Myocyte (in vitro differentiated cells): ENCODE results near the gene HSFX4. TPM values are rescaled to one million over a fixed set of nuclear protein-coding genes. Genes with fewer than 3 reads are reported as not detected.
"Not testable (repeated sequence)": the region's sequence is repeated elsewhere in the genome, so short reads cannot be mapped to it uniquely, and the experiment has no call there.

Experiments
- DNase-seq: peaks from one replicate; pipeline ENCODE4 v3.0.0-alpha.2; 2012; ENCODE audit warnings: low read depth
- total RNA-seq: library from RNA; depleted of rRNA; stranded (reverse); fragments of >200 nt; gene quantifications from 2 replicates; pipeline ENCODE4 v1.2.3, GENCODE V29; 2014

Gene HSFX4
- total RNA-seq, 1 donor from 2014 or later, result not detected

DNA sequence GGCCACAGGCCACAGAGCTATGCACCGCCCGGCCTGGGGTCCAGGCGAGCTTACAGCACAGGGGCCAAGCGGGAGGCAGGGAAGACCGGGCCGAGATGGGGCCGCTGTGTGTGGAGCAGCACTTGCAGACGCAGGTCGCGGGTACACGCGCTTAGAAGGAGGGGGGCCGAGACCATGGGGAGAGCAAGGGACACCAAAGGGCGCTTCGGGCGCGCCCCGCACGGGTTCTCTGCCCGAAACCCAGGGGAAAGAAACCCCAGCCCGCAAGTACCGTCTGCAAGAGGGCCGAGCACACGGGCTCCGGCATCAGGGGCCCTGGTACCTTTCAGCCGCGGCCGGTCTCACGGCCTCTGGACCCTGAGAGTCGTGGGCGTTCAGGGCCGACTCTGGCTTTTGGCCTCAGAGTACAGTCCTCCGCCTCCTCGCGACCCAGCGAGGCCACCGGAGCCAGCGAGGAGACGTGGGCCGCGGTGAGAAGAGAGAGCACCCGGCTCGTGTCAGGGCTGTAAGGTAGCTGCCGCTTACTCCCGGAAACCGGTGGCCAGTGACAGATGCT, 8.6 kb downstream of the HSFX4 start:
- DNase-seq, result no peak

DNA sequence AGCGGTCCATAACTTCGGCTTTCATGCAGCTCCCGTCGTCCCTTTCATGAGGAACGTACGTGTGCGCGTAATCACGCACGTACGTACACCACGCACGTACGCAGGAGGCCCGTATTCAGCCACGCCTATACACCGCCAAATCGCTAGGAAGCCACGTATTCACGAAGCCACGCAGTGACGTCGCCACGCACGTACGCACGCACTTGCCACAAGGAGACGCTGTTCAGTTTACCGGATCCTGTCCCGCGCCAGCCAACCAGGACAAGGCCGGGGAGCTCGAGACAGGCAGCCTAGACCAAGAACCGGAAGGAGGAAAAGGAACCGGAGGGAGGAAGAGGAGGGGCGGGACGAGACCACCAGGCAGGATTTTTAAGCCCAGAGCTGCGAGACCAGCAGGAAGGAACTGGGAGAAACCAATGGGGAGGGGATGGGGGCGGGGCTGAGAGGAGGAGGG, 9.1 kb downstream of the HSFX4 start, which contains the start of gene EOLA2:
Gene EOLA2 (minus strand): TSS at position 65 of the 454 bp plus-strand sequence. CDS start 4,617 bp downstream, outside the sequence.
- peak; percentile 96 for DNase-seq

DNA sequence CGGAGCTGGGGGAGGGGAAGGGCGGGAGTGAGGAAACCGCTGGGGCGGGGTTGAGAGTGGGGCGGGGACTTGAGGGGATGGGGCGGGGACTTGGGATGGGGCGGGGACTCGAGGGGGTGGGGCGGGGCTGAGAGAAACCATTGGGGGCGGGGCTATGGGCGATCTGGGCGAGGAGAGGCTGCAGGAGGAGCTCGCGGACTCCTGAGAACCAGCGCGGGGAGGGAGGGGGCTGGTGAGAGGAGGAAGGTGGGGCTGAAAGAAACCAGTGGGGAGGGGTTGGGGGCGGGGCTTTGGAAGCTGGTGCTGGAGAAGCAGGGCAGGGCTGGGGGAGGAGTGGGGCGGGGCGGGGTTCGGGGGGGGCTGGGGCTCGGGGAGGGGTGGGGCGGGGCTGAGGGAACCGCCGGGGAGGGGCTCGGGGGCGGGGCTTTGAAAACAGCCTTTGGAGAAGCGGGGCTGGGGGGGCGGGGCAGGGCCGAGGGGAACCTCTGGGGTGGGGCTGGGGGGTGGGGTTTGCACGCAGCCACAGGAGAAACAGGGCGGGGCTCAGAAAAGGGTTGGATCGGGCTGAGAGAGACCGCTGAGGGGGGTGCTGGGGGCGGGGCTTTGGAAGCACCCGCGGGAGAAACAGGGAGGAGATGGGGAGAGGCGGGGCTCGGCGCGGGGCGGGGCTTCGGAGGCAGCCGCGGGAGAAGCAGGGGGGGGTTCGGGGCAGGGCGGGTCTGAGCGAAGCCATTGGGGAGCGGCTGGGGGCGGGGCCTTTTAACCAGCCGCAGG, 9.7 kb downstream of the HSFX4 start:
- DNase-seq, result peak; percentile 90

DNA sequence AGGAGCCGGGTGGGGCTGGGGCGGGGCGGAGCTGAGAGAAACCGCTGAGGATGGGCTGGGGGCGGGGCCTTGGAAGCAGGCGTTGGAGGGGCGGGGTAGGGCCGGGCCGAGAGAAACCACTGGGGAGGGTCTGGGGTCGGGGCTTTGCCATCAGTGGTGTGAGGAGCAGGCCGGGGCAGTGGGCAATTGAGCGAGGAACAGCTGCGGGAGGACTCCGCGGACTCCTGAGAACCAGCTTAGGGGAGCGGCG, 10.2 kb downstream of the HSFX4 start:
- no peak for DNase-seq

DNA sequence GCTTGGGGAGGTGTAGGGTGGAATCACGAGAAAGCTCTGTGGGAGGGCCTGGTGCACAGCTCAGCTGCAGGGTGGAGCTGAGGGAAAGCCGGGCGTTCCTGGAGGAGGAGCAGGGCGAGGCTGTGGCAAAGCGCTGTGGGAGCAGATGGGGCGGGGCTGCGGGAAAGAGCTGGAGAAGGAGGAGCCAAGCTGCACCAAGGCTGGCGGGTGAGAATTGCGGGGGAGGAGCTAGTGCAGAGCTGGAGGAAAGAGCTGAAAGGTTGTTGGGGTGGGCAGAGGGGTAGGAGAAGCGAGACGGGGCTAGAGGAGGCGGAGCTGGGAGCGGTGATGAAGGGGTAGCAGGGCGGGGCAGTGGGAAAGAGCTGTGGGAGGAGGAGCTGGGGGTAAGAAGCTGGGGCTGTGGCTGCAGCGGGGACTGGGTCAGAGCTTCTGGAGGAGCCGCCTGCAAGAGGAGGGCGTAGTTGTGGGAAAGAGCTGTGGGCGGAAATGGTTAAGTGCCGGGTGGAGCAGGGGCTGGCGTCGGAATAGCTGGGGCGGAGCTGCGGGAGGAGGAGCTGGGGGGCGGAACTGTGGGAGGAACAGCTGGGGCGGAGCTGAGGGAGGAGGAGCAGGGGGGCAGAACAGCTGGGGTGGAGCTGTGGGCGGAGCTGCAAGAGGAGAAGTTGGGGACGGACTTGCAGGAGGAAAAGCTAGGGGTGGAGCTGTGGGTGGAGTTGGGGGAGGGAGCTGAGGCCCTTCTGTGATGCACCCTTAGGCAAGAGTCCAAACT, 10.7 kb downstream of the HSFX4 start:
- DNase-seq, result peak; percentile 95

DNA sequence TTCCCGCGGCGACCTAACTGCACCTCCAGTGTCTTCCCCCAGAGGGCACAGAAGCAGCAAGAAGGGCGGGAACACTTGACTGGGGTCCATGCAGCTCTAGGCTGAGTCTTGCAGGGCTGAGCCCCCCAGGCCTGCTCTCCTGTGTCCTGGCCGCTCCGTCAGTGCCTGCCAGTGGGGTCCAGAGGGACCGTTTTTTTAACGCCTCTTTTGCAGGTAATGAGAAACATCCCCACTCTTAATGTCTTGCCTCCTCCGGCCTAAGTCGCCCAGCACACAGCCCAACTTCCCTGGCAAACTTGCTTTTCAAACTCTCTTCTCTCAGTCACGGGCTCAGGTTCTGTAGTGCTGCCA, 11.3 kb downstream of the HSFX4 start:
- DNase-seq, result not testable (repeated sequence)

DNA sequence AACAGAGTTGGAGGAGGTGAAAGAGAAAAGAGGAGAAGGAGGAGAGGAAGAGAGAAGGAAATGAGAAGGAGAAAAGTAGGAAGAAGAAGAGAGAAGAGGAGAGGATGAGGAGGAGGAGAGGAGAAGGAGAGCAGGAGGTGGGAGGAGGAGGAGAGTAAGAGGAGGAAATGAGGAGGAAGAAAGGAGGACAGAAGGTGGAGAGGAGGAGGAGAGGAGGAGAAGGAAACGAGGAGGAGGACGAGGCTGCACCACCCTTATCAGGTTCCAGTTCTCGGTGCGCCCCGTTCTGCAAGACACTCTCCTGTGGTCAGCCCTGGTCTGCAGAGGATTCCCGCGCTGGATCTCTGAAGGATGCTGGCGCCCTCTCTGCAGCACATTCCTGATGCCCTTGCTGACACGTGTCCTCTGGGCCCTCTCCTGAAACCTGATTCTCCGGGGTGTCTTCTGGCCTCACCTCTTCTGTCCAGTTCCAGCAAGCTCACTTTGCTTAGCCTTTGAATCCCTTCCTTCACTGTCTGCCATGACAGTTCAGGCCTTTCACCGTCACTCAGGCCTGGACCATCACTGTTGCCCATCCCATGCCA, 15.8 kb downstream of the HSFX4 start:
- not testable (repeated sequence) for DNase-seq

DNA sequence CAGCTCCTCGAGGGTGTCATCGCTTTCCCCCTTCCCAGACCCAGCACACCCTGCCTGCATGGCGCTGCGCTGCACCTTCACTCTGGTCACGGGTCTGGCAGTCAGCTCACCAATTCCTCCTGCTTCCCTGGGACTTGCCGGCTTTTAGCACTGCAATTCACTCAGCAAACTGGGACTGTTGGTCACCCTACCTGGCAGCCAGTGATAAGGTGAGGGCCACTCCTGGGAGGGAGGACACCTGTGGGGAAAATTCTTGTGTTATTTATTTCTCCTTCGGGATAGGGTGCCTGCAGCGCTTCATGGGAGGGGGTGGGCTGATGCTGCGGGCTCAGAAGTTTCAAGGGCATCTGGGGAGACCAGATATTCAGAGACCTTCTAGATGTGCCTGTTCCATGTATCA, 16.4 kb downstream of the HSFX4 start:
- DNase-seq, result not testable (repeated sequence)

DNA sequence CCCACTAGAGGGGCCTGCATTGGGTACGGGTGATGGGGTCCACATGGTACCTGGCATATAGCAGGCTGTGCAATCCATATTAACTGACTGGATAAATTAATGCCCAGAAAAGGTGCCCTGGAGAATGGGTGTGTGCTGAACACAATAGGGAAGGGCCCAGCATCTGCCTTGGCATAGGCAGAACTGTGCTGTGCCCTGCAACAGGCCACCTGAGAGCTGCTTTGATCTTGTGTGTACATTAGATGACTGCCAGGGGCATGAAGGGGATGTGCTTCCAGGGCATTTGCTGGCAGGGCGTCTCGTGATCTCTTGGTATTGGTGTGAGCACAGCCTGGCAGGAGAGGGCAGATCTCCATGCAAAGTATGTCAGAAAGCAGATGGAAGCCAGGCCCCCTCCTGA, 17.6 kb downstream of the HSFX4 start:
- DNase-seq, result not testable (repeated sequence)

DNA sequence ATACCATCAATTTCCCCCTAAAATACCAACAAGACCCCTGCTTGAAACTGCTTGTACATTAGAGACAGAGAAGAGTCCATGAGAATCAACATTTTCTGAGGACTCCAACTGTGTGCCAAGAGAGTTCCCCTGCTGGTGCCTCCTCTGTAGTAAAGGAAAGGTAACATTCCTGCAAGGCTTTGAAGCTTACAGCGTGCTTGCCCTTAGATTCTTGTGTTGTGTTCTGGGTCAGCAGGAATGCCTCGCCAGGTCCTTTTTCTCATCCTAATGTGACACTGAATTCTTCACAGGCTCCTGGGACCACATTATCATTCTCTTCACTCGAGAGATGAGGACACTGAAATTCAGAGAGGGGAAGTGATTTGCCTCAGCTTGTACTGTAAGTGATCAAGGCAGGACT, 18.6 kb downstream of the HSFX4 start:
- DNase-seq, result no peak

DNA sequence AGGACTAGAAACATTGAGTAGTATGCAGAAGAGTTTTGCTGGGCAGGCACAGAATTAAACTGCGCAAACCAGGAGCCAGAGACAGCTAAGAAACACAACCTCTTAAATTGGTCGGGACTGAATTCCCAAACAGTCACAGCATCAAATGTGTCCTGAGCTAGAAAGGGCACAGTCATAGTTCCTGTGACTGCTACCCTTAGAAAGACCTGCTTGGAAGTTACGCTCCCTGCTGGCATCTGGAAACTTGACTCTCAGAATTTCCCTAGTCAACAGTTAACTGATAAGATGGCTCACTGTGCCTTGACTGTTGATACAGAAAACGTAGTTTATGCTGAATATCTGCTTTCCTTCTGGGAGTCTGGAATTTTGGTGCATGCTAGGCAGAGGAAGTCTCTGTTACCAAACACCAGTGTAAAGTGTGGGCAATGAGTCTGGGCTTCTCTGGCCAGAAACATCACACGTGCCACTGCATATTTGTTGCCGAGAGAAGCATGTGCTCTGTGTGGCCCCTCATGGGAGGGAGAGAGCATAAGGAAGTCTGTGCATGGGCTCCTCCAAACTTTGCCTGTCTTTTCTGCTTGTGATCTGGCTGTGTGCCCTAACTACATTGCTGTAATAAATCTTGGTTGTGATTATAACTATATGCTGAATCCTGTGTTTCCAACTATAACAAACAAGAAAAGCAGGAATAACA, 20.5 kb downstream of the HSFX4 start:
- no peak for DNase-seq

DNA sequence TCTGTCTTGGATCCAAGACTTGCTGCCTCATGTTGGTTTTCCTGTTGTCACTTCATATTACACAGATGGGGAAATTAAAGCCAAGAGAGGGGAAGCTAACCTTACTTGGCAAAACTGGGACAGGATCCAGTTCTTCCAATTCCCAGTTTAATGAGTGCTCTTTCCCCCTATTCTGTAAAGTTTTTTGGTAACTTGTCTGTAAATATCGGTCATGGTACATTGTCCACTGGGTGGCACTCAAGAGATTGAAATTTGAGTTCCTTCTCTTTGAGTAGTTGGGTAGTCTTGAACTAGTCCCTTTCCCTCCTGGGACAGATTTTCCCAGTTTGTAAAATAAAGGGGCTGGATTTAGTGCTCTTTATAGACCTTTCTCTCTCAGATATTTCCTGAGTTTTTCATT, 21.3 kb downstream of the HSFX4 start:
- peak; percentile 54 for DNase-seq

DNA sequence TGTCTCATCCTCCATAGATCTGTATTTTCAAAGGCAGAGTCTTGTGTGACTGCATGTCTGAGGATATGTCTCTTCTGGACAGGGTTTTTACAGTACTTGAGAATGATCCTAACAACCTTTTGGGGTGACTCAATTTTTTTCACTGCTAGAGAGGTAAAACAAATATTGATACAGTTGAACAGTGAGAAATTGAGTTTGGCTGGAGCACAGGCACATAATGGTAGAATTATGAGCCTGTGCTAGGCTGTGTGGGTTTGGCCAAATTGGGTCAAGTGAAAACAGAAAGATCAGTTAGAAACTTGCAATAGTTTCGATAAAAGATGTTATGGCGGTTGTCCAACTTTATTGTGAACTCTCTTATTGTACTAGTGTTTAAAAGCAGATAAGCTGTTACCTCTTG, 32.2 kb downstream of the HSFX4 start:
- DNase-seq, result no peak

DNA sequence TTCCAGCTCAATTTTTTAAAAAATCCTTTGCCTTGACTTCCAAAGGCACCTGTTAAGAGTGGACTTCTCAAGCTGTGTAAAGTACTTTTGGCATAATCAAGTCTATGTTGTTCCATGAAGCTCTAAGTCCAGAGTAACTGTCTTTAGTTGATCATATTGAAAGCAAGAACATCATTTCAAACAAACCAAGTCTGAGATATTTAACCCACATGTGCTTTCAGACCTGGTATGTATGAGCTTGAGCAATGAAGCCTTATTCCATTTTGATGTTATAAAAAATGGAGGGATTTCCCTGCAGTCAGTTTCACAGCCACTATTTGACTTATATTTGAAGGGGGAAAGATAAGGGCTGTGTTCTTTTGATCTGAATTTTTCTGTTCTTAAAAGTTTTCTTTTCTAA, 32.6 kb downstream of the HSFX4 start:
- DNase-seq, result no peak

DNA sequence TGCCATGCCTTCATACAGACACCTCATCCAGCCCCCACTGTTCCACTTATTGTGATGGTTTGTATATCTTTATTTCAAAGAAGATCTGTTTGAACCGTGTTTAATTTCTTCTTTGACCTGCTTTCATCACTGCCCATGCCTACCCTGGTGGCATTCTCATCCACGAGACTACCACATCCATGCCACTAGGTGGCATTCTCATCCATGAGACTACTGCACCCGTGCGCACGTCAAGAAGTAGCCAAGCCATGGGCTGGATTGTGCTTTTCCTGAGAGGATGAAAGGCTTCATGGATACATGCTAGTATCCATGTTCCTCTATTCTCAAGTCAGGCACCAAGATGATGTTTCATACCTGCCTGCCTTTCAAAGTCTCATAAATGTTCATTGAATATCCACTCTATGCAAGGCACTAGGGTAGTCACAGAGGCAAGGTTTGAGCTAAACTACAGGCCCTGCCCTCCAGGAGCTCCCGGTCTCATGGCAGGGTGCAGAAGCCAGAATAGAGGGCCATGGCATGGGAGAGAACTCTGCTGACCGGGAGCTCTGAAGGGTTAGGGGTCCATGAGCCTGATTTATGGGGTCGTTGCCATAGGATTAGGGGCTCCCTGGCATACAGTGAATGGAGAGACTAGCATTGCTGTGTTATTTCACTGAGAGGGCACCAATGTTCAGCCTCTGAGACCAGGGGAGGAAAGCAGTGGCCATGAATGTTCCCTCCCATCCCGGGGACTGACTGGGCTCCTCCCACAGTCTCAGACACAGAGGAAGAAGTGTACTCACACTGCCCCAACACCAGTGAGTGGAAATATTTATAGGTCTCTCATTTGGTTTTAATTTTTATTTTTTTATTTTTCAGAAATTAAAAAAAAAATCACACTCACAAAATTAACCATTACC, 33.7 kb downstream of the HSFX4 start:
- DNase-seq, result peak; percentile 65

DNA sequence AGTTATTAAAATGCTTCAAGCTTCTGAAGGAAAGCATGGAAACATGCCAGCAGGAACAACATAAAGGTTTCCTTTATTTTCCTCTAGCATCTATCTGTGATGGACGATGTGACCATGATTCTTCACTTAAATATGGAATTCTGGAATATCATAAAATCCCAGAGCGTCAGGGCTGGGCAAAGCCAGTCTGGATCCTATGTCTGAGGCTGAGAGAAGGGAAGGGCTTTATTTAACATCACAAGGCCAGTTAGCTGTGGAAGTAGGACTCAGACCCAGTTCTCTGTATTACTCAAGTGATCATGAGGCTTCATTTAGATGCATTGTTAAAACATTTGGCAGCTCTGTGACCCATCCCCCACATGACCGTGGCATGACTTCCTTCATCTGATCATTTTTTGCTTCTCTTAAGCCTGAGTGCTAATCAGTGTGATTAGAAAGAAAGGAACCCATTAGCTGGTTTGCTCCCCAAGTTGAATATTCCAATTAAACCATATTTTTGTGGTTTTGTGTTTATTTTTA, 49.8 kb downstream of the HSFX4 start:
- no peak for DNase-seq
